Fibroblast of mammary gland (primary cell): ENCODE results near the gene GUK1.

Experiments used
- DNase-seq: peaks from one replicate; pipeline ENCODE4 v3.0.0-alpha.2; 2010; ENCODE audit warnings: low read depth
- H3K4me3 ChIP-seq: 2 replicates; pipeline ENCODE4 v1.5.1; 2011; ENCODE audit warnings: low read depth, mild to moderate bottlenecking, low read length, moderate library complexity; ENCODE audit not compliant: control insufficient read depth
- CTCF ChIP-seq: conservative IDR thresholded peaks from 2 replicates; pipeline ENCODE4 v1.5.1; 2011; ENCODE audit warnings: low read depth, low read length, inconsistent platforms; ENCODE audit not compliant: control insufficient read depth, insufficient read depth

The GUK1 gene

GRCh38 chr1:228145463-228146416 lies 5.7 kb downstream of the GUK1 start:
- no peak overlapping the region for H3K4me3 ChIP-seq
- no peak for TF ChIP-seq CTCF
- DNase-seq: no peak

DNA sequence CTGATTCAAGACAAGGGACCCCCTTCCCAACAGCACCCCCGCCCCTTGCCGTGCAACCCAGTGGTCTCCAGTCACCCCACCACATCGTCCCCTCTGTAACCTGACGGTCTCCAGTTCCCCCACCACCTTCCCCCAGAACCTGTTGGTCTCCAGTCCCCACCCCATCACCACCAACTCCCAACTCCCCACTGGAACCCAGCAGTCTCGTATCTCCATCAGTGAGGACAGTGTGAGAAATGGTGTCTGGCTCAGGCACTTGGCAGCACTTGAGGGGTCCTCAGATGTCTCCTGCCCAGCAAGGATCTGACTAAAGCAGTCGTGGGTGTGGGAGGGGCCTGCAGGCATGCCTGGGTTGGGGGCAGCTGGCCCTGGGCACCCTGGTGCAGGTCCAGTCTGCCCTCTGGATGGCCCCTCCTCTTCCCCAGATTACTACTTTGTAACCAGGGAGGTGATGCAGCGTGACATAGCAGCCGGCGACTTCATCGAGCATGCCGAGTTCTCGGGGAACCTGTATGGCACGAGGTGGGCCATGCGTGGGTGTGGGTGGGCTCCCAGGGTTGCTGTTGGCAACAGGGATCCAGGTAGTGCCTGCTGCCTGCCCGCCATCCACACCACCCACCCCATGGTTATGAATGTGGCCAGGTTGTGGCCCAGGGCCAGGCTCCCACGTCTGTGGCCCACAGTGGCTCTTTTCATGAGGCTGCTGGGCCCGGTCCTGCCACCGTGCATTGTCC lies 6.5 kb downstream of the GUK1 start:
- TF ChIP-seq CTCF: no peak
- no peak overlapping the region for H3K4me3 ChIP-seq

DNA sequence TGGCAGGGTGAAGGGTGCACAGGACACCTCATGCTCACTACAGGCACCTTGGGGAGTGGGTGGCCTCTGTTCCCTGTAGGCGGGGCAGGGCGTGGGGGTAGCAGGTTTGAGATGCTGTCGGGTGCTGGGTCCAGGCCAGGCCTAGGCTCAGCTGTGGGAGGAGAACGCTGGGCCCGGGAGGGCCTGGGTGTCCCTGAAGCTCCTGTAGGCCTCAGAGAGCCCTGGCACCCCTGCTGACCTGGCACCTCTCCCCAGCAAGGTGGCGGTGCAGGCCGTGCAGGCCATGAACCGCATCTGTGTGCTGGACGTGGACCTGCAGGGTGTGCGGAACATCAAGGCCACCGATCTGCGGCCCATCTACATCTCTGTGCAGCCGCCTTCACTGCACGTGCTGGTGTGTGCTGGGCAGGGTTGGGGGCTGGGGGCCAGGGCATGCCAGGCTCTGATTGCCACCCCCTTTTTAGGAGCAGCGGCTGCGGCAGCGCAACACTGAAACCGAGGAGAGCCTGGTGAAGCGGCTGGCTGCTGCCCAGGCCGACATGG lies 7.1 kb downstream of the GUK1 start:
- DNase-seq: no peak
- H3K4me3 ChIP-seq: no peak overlapping the region
- TF ChIP-seq CTCF: no peak

More for the DNA sequence above, 6.5 kb downstream of the GUK1 start:
- no peak for DNase-seq

- no peak for DNase-seq
- H3K4me3 ChIP-seq: no peak overlapping the region
- TF ChIP-seq CTCF: no peak
These were observed 7.7 kb downstream of the GUK1 start for GRCh38 chr1:228147768-228148167.

GRCh38 chr1:228148196-228148861 lies 8.2 kb downstream of the GUK1 start:
- peak; percentile 29 for DNase-seq
- H3K4me3 ChIP-seq: no peak overlapping the region
- TF ChIP-seq CTCF: no peak

- no peak overlapping the region for H3K4me3 ChIP-seq
- no peak for TF ChIP-seq CTCF
These were observed 8.9 kb downstream of the GUK1 start for GRCh38 chr1:228148935-228149405.

More at GRCh38 chr1:228148935-228149405, 8.9 kb downstream of the GUK1 start:
- DNase-seq: no peak
